SK-N-SH (cell line): ENCODE results near the gene SCAMP3.
"Not testable (repeated sequence)": the region's sequence is repeated elsewhere in the genome, so short reads cannot be mapped to it uniquely, and the experiment has no call there.

Experiments used
- TF ChIP-seq, protein P1 (sequence below): fragments of 200-600 bp; sonication (generic); IDR thresholded peaks from 2 replicates; pipeline ENCODE4 v1.6.1; 2017; ENCODE audit warnings: antibody characterized with exemption, mild to moderate bottlenecking, moderate library complexity
- TF ChIP-seq, protein P2 (sequence below): IDR thresholded peaks from 2 replicates; pipeline ENCODE4; 2012
- TF ChIP-seq, protein P3 (sequence below): IDR thresholded peaks from 2 replicates; pipeline ENCODE4 v1.6.1; 2012; ENCODE audit warnings: mild to moderate bottlenecking, low read depth, low read length, moderate library complexity
- TF ChIP-seq, protein P4 (sequence below): IDR thresholded peaks from 2 replicates; pipeline ENCODE4 v1.4.0; 2012; ENCODE audit warnings: low read depth

DNA sequence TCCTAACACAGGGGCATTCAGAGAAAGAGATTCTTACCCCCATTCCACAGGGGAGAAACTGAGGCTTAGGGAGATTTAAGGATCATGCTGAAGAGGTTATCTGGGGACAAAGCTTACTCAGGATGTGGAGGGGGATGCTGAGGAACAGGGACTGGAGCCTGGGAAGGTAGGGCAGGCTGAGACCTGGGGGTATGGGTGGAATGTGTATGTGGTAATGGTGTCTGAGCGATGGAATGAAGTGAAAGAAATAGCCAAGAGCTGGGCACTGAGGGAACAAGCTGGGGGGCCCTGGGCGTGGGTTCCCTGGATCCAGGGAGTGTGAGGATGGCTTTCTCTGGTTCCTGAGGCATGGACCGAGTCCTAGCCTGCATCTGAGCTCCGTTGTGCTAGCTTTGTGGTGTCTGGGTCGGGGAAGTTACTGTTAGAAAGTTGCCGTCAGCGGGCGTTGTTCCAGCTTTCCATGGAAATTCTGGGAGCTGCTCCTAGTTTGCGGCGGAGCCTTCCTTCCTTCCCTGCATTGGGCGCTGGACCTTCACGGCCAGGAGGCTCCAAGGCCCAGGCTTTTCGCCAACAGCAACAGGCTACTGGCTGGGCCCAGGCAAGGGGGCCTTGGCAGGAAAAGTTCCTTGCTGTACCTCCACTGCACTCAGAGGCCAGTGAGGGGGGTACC, 50.6 kb downstream of the SCAMP3 start:
- TF ChIP-seq, protein P1, sequence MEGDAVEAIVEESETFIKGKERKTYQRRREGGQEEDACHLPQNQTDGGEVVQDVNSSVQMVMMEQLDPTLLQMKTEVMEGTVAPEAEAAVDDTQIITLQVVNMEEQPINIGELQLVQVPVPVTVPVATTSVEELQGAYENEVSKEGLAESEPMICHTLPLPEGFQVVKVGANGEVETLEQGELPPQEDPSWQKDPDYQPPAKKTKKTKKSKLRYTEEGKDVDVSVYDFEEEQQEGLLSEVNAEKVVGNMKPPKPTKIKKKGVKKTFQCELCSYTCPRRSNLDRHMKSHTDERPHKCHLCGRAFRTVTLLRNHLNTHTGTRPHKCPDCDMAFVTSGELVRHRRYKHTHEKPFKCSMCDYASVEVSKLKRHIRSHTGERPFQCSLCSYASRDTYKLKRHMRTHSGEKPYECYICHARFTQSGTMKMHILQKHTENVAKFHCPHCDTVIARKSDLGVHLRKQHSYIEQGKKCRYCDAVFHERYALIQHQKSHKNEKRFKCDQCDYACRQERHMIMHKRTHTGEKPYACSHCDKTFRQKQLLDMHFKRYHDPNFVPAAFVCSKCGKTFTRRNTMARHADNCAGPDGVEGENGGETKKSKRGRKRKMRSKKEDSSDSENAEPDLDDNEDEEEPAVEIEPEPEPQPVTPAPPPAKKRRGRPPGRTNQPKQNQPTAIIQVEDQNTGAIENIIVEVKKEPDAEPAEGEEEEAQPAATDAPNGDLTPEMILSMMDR: not testable (repeated sequence)
- TF ChIP-seq, protein P2, sequence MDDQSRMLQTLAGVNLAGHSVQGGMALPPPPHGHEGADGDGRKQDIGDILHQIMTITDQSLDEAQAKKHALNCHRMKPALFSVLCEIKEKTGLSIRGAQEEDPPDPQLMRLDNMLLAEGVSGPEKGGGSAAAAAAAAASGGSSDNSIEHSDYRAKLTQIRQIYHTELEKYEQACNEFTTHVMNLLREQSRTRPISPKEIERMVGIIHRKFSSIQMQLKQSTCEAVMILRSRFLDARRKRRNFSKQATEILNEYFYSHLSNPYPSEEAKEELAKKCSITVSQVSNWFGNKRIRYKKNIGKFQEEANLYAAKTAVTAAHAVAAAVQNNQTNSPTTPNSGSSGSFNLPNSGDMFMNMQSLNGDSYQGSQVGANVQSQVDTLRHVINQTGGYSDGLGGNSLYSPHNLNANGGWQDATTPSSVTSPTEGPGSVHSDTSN: not testable (repeated sequence)
- TF ChIP-seq, protein P3, sequence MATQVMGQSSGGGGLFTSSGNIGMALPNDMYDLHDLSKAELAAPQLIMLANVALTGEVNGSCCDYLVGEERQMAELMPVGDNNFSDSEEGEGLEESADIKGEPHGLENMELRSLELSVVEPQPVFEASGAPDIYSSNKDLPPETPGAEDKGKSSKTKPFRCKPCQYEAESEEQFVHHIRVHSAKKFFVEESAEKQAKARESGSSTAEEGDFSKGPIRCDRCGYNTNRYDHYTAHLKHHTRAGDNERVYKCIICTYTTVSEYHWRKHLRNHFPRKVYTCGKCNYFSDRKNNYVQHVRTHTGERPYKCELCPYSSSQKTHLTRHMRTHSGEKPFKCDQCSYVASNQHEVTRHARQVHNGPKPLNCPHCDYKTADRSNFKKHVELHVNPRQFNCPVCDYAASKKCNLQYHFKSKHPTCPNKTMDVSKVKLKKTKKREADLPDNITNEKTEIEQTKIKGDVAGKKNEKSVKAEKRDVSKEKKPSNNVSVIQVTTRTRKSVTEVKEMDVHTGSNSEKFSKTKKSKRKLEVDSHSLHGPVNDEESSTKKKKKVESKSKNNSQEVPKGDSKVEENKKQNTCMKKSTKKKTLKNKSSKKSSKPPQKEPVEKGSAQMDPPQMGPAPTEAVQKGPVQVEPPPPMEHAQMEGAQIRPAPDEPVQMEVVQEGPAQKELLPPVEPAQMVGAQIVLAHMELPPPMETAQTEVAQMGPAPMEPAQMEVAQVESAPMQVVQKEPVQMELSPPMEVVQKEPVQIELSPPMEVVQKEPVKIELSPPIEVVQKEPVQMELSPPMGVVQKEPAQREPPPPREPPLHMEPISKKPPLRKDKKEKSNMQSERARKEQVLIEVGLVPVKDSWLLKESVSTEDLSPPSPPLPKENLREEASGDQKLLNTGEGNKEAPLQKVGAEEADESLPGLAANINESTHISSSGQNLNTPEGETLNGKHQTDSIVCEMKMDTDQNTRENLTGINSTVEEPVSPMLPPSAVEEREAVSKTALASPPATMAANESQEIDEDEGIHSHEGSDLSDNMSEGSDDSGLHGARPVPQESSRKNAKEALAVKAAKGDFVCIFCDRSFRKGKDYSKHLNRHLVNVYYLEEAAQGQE: not testable (repeated sequence)
- TF ChIP-seq, protein P4, sequence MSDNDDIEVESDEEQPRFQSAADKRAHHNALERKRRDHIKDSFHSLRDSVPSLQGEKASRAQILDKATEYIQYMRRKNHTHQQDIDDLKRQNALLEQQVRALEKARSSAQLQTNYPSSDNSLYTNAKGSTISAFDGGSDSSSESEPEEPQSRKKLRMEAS: not testable (repeated sequence)
